GM12891 (cell line): ENCODE data around the gene EHBP1.

Experiments
- PAX5 ChIP-seq: IDR thresholded peaks from 2 replicates; pipeline ENCODE4 v1.6.1; 2011; ENCODE audit warnings: low read length, moderate library complexity, mild to moderate bottlenecking; ENCODE audit not compliant: insufficient read depth, severe bottlenecking
- POLR2A ChIP-seq: IDR thresholded peaks from 2 replicates; pipeline ENCODE4 v1.6.1; 2011; ENCODE audit warnings: low read depth, low read length, control low read depth
- POLR2AphosphoS5 ChIP-seq: IDR thresholded peaks from 2 replicates; pipeline ENCODE4 v1.6.1; 2011; ENCODE audit warnings: low read depth, low read length, control low read depth
- TAF1 ChIP-seq: IDR thresholded peaks from 2 replicates; pipeline ENCODE4 v1.6.1; 2011; ENCODE audit warnings: low read depth, low read length, control low read depth

- TF ChIP-seq PAX5 (no peak), POLR2A (no peak), POLR2AphosphoS5 (no peak), TAF1 (no peak)
Measured at GRCh38 chr2:62797107-62797506, 91.6 kb downstream of the EHBP1 start.
